Heart left ventricle (tissue), 13 donors: Measurements from ENCODE around the gene PELO.

ENCODE experiments used
- CTCF ChIP-seq, 12 donors: fragments of 200-600 bp; sonication (generic) in 4 of 12; IDR thresholded peaks; one replicate each; pipeline versions ENCODE4 v1.5.0 to v1.8.0; 2018 to 2022; ENCODE audit warnings: antibody characterized with exemption in 12 of 12, mild to moderate bottlenecking in 5 of 12
- POLR2A ChIP-seq, 2 donors: fragments of 450-650 bp; IDR thresholded peaks; one replicate each; pipeline ENCODE4 v1.6.1; 2017; ENCODE audit warnings: antibody characterized with exemption in 2 of 2, mild to moderate bottlenecking in 2 of 2, moderate library complexity in 2 of 2
- donor health status: ischemic (EF 13 %, LVEDD 7.1; RV severe dilation, severe dysfunction).
- donor health status: DM: no; HTN: yes; CAD: no.
- donor health status: DM: no; HTN: no; CAD: no.
- donor health status: ischemic (EF 25% LVEDD 6.9; RV normal size, moderate dysfunction).
- donor health status: ischemic (EF 25% LVEDD 5.7; RV mildly dilated, moderate dysfunction).
- donor health status: ischemic (EF 35%, LVEDD 5.7; RV mildly dilated, moderate dysfunction).
- donor health status: nonischemic (EF 11% LVEDD 7.7; RV severe dilation, severe dysfunction).
- donor health status: DM: yes; HTN: yes; CAD: no.
- donor health status: PGD.
- donor health status: ischemic (EF 29% LVEDD 5.4; RV normal size, mild dysfunction).
- donor health status: nonischemic (EF 23%, LVEDD 6.1; RV moderate dilation, normal function).

DNA sequence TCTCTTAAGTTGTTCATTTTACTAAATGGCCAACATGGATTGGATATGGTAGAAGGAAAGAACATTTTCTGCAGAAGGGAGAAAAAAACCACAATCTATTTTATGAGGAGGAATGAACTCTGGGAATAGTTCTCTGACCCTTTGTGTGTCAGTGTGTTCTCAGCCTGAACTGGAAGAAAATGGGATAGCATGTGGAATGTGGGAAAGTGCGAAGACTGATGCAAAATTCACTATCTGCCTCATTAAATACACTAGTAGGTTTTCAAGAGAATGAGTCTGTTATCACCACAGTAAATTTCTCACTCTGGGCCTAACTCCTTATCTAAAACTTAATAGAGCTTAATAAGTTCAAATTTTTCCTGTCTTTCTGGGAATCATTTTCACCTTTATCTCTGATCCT lies 22.7 kb downstream of the PELO start:
- TF ChIP-seq POLR2A (IDR thresholded peaks at IDR 0.05) (no peak), CTCF (IDR thresholded peaks at IDR 0.05) (no peak)
